B cell (primary cell): ENCODE results near the gene AIM2. TPM values are rescaled to one million over a fixed set of nuclear protein-coding genes. Genes with fewer than 3 reads are reported as not detected.

ENCODE experiments used
- ATAC-seq: fragments of 200-7000 bp; cut with Tn5 transposase; one replicate; pipeline ENCODE4 v1.10.0; 2021; ENCODE audit warnings: low read depth, mild to moderate bottlenecking, moderate number of reproducible peaks, moderate library complexity
- CTCF ChIA-PET: fragments of 350-600 bp; sonication (Branson Sonifier 250); formaldehyde crosslinking; loops from one replicate; lab custom pipeline; 2021; ENCODE audit warnings: antibody characterized with exemption, inconsistent platforms; lab: Charles Lee
- POLR2A ChIA-PET: fragments of 350-600 bp; sonication (Branson Sonifier 250); formaldehyde crosslinking; loops from one replicate; lab custom pipeline; 2021; ENCODE audit warnings: antibody characterized with exemption; lab: Charles Lee
- DNase-seq: peaks from one replicate; pipeline ENCODE4 v3.0.0; 2013
- H2AFZ ChIP-seq: 2 replicates; pipeline ENCODE4 v1.6.1; 2012; ENCODE audit warnings: mild to moderate bottlenecking, low read depth, low read length; ENCODE audit not compliant: insufficient read depth, poor library complexity, severe bottlenecking
- H3K27ac ChIP-seq, 2 donors: 1 replicate in 1 of 2; 2 replicates in 1 of 2; pipeline ENCODE4 v1.5.1; 2012 to 2013; ENCODE audit warnings: low read length in 2 of 2, mild to moderate bottlenecking in 2 of 2, moderate library complexity in 1 of 2
- H3K27me3 ChIP-seq, 4 experiments: fragments of 200-600 bp in 1 of 4; sonication (generic) in 1 of 4; replicated peaks in 1 of 4; 1 replicate in 2 of 4; 2 replicates in 2 of 4; pipeline versions ENCODE4 v1.6.1 to v1.7.0; 2013 to 2016; ENCODE audit warnings: low read length in 3 of 4, mild to moderate bottlenecking in 2 of 4, mixed read lengths in 1 of 4, moderate library complexity in 1 of 4; ENCODE audit not compliant: insufficient read depth in 4 of 4, control insufficient read depth in 3 of 4; ENCODE audit errors: control extremely low read depth in 1 of 4
- H3K36me3 ChIP-seq, 2 experiments: replicated peaks in 1 of 2; 1 replicate in 1 of 2; 2 replicates in 1 of 2; pipeline versions ENCODE4 v1.6.1 to v1.7.1; 2013; ENCODE audit warnings: low read length in 1 of 2; ENCODE audit not compliant: insufficient read depth in 2 of 2, control insufficient read depth in 1 of 2; ENCODE audit errors: control extremely low read depth in 1 of 2, extremely low read depth in 1 of 2
- H3K4me1 ChIP-seq, 2 donors: fragments of 200-600 bp in 1 of 2; sonication (generic) in 1 of 2; 1 replicate in 1 of 2; 2 replicates in 1 of 2; pipeline versions ENCODE4 v1.5.1 to v1.6.1; 2013 to 2017; ENCODE audit warnings: low read length in 2 of 2; ENCODE audit not compliant: control insufficient read depth in 2 of 2, insufficient read depth in 2 of 2
- H3K4me2 ChIP-seq: replicated peaks from 2 replicates; pipeline ENCODE3; 2012; ENCODE audit warnings: mild to moderate bottlenecking, low read depth, low read length; ENCODE audit not compliant: poor library complexity, severe bottlenecking
- H3K4me3 ChIP-seq, 5 experiments: fragments of 200-600 bp in 1 of 5; sonication (generic) in 1 of 5; 1 replicate in 3 of 5; 2 replicates in 2 of 5; pipeline versions ENCODE4 v1.5.1 to v1.7.0; 2011 to 2016; ENCODE audit warnings: low read length in 4 of 5, mild to moderate bottlenecking in 4 of 5, low read depth in 2 of 5, control low read depth in 1 of 5, moderate library complexity in 1 of 5; ENCODE audit not compliant: insufficient read depth in 1 of 5; ENCODE audit errors: control extremely low read depth in 1 of 5, extremely low read depth in 1 of 5
- H3K79me2 ChIP-seq: fragments of 200-600 bp; sonication (generic); one replicate; pipeline ENCODE4 v1.6.0; 2016; ENCODE audit warnings: low read length; ENCODE audit not compliant: control insufficient read depth, insufficient read depth
- H3K9ac ChIP-seq: fragments of 200-600 bp; sonication (generic); 2 replicates; pipeline ENCODE4 v1.6.1; 2017; ENCODE audit warnings: mild to moderate bottlenecking, low read length, moderate library complexity
- H3K9me3 ChIP-seq, 3 donors: one replicate each; pipeline versions ENCODE4 v1.6.1 to v1.7.1; 2013; ENCODE audit warnings: low read length in 2 of 3; ENCODE audit not compliant: control insufficient read depth in 2 of 3, insufficient read depth in 1 of 3; ENCODE audit errors: control extremely low read depth in 1 of 3
- H4K20me1 ChIP-seq: 2 replicates; pipeline ENCODE4 v1.6.0; 2012; ENCODE audit warnings: mild to moderate bottlenecking, low read length; ENCODE audit not compliant: insufficient read depth, control insufficient read depth, poor library complexity, severe bottlenecking
- H3K27ac Mint-ChIP-seq: one replicate; pipeline ENCODE4 v1.8.0; 2021; ENCODE audit warnings: mixed read lengths
- H3K27me3 Mint-ChIP-seq: one replicate; pipeline ENCODE4 v1.8.0; 2021; ENCODE audit warnings: mixed read lengths
- H3K4me1 Mint-ChIP-seq: one replicate; pipeline ENCODE4 v1.8.0; 2021; ENCODE audit warnings: mixed read lengths
- H3K4me3 Mint-ChIP-seq: one replicate; pipeline ENCODE4 v1.8.0; 2021; ENCODE audit warnings: mixed read lengths
- H3K9me3 Mint-ChIP-seq: one replicate; pipeline ENCODE4 v1.8.0; 2022; ENCODE audit warnings: mixed read lengths; ENCODE audit not compliant: insufficient read depth
- CTCF ChIP-seq: fragments of 200-600 bp; IDR thresholded peaks from one replicate; pipeline ENCODE4 v1.8.0; 2022; ENCODE audit warnings: antibody characterized with exemption, mild to moderate bottlenecking
- EZH2 ChIP-seq: IDR thresholded peaks from 2 replicates; pipeline ENCODE4 v1.6.1; 2012; ENCODE audit warnings: borderline replicate concordance, low read depth, mild to moderate bottlenecking, moderate library complexity, low read length; ENCODE audit not compliant: insufficient read depth, poor library complexity, severe bottlenecking
- WGBS: methylation state at CpG from one replicate; pipeline ENCODE4 v1.1.5; 2013; ENCODE audit warnings: missing lambda C conversion rate; ENCODE audit not compliant: insufficient coverage; 5-methylcytosine and 5-hydroxymethylcytosine counted together
- intact Hi-C: fragments of 100-400 bp; cut with micrococcal nuclease; formaldehyde crosslinking; loops from one replicate; pipeline ENCODE4 v1.10.0; 2022
- polyA plus RNA-seq: library from polyadenylated mRNA; depleted of rRNA; stranded (reverse); fragments of >200 nt; gene quantifications from 2 replicates; pipeline ENCODE4 v1.2.3, GENCODE V29; 2012
- total RNA-seq, 2 donors: library from RNA; stranded (reverse); fragments of 120-200 nt in 1 of 2; gene quantifications; 1 replicate in 1 of 2; 2 replicates in 1 of 2; pipeline versions ENCODE4 v1.2.3 to v1.2.4, GENCODE V29; 2013 to 2022

The AIM2 gene
- total and polyA plus RNA-seq, 2 donors (not counting 1 experiment from before 2014, with no cell fraction given): 40.4 to 68.4 TPM

GRCh38 chr1:159092036-159092760, 15.6 kb upstream of the AIM2 start:
- Histone ChIP-seq H3K27me3 (no peaks in the 10 kb centered on the region), H3K36me3 (no peaks in the 10 kb centered on the region), H3K79me2 (no peaks in the 10 kb centered on the region), H3K9me3 (no peaks in the 10 kb centered on the region), H3K9ac (no peak overlapping the region), H3K4me2 (no peak overlapping the region), H2AFZ (no peak overlapping the region), H4K20me1 (no peaks in the 10 kb centered on the region), H3K4me3 (no peak overlapping the region), H3K4me1 (peaks cover 16% of the 10 kb centered on the region in 2 donors), H3K27ac (no peak overlapping the region)
- WGBS: 100% methylated on average over 1 of the region's 3 CpGs
- no peak overlapping the region for H3K4me3 Mint-ChIP-seq
- POLR2A ChIA-PET: no interaction called here
- intact Hi-C loops: no loop called here
- TF ChIP-seq CTCF (no peak), EZH2 (no peak)
- DNase-seq: no peak
- no peaks in the 10 kb centered on the region for H3K27me3 Mint-ChIP-seq
- no peak overlapping the region for H3K27ac Mint-ChIP-seq
- H3K4me1 Mint-ChIP-seq: peaks cover 21% of the 10 kb centered on the region
- no peaks in the 10 kb centered on the region for H3K9me3 Mint-ChIP-seq
- CTCF ChIA-PET: interaction anchor here (4.8 to 5.3 kb wide), 2 partner anchors 15 to 22 kb away, joined by 47 to 64 read pairs; partner anchors contain the start of gene AIM2
- no peak for ATAC-seq

- H3K9ac ChIP-seq: no peak overlapping the region
- H3K9me3 ChIP-seq: no peaks in the 10 kb centered on the region
- DNase-seq (no peak), ATAC-seq (no peak)
- ChIA-PET POLR2A (no interaction called here), CTCF (interaction anchor here (4.8 to 5.3 kb wide), 2 partner anchors 14 to 21 kb away, joined by 47 to 64 read pairs; partner anchors contain the start of gene AIM2)
- WGBS: no CpG with 5 or more reads among the region's 1 CpG
- no peak overlapping the region for H3K4me3 Mint-ChIP-seq
- no peaks in the 10 kb centered on the region for H3K27me3 ChIP-seq
- intact Hi-C loops: no loop called here
- no peak overlapping the region for H2AFZ ChIP-seq
- no peak overlapping the region for H3K27ac ChIP-seq
- TF ChIP-seq EZH2: no peak
- no peak for TF ChIP-seq CTCF
- H3K9me3 Mint-ChIP-seq: no peaks in the 10 kb centered on the region
- no peaks in the 10 kb centered on the region for H3K36me3 ChIP-seq
- H3K27me3 Mint-ChIP-seq: no peaks in the 10 kb centered on the region
- no peaks in the 10 kb centered on the region for H4K20me1 ChIP-seq
- peaks cover 16% of the 10 kb centered on the region in 2 donors for H3K4me1 ChIP-seq
- no peak overlapping the region for H3K4me3 ChIP-seq
- no peaks in the 10 kb centered on the region for H3K79me2 ChIP-seq
- no peak overlapping the region for H3K27ac Mint-ChIP-seq
- H3K4me2 ChIP-seq: no peak overlapping the region
- peaks cover 23% of the 10 kb centered on the region for H3K4me1 Mint-ChIP-seq
These were observed 15.1 kb upstream of the AIM2 start for GRCh38 chr1:159091607-159092031.
